ENCODE measurements around the gene CCDC69.

The CCDC69 gene

DNA sequence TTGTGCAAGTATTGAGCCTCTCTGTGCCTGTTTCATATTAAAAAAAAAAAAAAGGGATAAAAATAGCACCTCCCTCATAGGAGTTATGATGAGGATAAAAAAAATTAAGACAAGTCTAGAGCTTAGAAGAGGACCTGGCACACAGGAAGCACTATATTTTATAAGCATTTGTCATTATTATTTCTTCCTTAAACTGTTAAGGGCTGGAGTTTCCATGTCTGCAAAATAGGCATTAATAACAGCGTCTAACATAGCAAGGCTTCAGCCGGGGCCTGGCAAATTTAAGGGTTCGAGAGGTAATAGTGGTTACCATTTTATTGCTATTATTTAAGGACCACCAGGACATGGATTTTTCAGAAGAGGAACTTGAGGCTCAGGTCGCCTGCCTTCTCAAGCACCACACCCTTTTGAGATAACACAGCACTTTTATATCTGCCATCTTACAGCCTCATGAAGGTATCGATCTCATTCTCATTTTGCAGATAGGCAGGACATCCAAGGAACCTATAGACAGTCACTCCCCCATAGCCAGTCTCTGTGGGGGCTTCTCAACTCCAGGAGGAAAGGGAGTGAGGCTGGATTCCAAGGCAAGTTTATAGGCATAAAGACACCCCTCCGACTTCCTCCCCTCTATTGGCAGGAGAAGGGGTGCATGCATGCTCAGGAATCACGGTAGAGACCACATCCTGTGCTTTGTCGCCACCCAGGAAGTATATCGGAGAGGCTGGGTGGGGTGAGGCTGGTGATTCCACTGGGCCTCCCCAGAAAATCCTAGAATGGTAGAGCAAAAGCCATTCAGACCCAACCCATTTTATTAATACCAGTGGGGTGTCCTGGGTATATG lies 68.7 kb downstream of the CCDC69 start:
- H3K4me3 ChIP-seq (ENCODE audit: low read depth, low read length) = peak overlapping the region; percentile 79
- no peak for TF ChIP-seq CTCF (IDR thresholded peaks at IDR 0.05; ENCODE audit: low read depth, low read length)

- H3K4me3 ChIP-seq (ENCODE audit: low read depth, low read length) = no peak overlapping the region
- no peak for TF ChIP-seq CTCF (IDR thresholded peaks at IDR 0.05; ENCODE audit: low read depth, low read length)
These were observed 70.1 kb downstream of the CCDC69 start for GRCh38 chr5:151153766-151154272.

- TF ChIP-seq CTCF (IDR thresholded peaks at IDR 0.05; ENCODE audit: low read depth, low read length) = no peak
- no peak overlapping the region for H3K4me3 ChIP-seq (ENCODE audit: low read depth, low read length)
These were observed 70.6 kb downstream of the CCDC69 start for GRCh38 chr5:151153300-151153699.

DNA sequence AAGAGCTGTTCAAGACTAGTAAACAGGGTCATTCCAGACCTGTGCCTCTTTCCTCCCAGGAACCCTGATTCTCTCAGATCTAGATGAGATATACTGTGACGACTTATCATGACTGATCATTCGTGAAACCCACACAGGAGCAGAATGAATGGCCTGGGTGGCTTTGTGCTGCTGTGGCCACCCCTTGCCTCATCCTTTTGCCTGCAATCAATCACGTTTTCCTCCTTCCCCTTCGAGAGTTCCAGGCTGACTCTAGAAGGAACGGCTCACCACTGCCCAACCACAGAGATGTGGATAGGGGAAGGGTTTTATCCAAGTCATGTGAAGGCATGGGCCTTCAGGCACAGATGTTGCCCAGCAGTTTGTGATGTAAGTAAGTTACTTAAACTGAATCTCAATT lies 72.1 kb downstream of the CCDC69 start:
- no peak overlapping the region for H3K4me3 ChIP-seq (ENCODE audit: low read depth, low read length)
- TF ChIP-seq CTCF (IDR thresholded peaks at IDR 0.05; ENCODE audit: low read depth, low read length) = no peak

GRCh38 chr5:151151263-151151660 lies 72.6 kb downstream of the CCDC69 start:
- H3K4me3 ChIP-seq (ENCODE audit: low read depth, low read length) = no peak overlapping the region
- TF ChIP-seq CTCF (IDR thresholded peaks at IDR 0.05; ENCODE audit: low read depth, low read length) = no peak

DNA sequence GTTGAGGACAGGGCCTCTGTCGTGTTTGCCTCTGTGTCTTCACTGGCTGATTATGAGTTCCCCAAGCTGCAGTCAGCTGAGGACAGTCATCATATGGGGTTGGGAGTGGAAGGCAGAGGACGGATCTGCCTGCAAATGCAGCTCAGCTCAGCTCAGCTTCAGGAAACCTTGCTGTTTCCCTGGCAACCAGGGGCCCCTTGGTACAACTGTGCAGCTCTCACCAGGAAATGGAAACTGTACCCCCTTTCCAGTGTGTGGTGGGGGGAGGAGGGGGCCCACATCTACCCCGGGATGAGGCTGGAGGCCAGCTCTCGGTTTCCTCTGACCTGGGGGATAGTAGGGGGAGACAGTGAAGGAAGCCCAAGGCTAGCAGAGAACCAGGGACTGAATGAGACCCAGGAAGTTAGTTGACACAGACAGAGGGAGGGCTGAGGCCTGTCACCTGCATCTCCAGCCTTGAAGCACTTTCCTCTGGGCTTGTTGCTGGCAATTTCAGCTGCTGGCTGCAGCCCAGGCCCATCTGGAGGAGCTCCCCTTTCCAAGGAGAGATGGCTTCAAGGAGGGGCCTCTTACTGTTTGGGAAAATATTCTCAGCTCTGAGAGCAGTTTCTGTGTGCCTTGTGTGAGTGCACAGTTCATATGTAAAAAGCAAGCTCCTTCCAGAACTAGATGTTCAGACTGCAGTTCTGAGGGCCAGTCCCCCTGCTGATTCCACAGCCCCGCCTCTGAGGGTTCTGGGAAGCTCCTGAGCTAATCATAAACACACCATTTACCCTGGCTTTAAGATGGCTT lies 73.2 kb downstream of the CCDC69 start:
- H3K4me3 ChIP-seq (ENCODE audit: low read depth, low read length) = no peak overlapping the region
- TF ChIP-seq CTCF (IDR thresholded peaks at IDR 0.05; ENCODE audit: low read depth, low read length) = no peak

DNA sequence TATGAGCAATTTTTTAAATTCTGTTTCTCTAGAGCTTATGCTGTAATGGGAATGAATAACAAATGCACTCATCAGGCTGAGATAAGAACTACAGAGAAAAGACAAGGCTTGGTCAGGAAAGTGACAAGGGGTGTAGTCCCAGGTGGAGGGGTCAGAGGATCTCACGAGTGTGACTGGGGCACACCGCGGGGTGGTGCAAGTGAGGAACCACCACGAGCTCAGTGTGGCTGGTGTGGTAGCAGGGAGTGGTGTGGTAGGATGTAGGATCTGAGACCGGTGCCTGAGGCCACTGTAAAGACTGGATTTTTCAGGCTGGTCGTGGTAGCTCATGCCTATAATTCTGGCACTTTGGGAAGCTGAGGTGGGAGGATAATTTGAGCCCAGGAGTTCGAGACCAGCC lies 75.3 kb downstream of the CCDC69 start:
- no peak for TF ChIP-seq CTCF (IDR thresholded peaks at IDR 0.05; ENCODE audit: low read depth, low read length)

More for the DNA sequence above, 75.3 kb downstream of the CCDC69 start:
- H3K4me3 ChIP-seq (ENCODE audit: low read depth, low read length) = no peak overlapping the region

Data from WI38 (cell line).